Measurements from ENCODE around the gene TGFBR2. TPM values are rescaled to one million over a fixed set of nuclear protein-coding genes. Genes with fewer than 3 reads are reported as not detected.

The TGFBR2 gene
- total RNA-seq, 1 experiment from 2014 or later, result 132 TPM

DNA sequence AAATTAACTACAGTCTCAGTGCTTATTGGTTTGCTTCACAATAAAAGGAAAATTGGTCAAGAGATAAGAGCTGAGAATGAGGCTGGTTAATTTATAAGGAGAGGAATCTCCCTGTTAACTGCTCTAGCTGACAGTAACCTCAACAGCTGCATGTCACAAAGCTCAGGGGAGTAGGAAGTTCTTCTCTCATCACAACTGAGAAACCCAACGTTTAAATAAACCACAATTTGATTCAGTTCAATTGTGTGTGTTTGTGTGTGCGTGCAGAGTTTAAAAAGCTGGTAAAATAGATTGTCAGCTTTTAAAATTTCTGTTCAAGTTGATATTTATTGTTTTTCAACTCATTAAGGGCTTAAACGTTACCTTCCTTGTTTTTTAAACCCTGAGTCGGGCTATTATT is 3.5 kb upstream of the TGFBR2 start:
- DNase-seq (ENCODE audit: low read depth), result no peak

DNA sequence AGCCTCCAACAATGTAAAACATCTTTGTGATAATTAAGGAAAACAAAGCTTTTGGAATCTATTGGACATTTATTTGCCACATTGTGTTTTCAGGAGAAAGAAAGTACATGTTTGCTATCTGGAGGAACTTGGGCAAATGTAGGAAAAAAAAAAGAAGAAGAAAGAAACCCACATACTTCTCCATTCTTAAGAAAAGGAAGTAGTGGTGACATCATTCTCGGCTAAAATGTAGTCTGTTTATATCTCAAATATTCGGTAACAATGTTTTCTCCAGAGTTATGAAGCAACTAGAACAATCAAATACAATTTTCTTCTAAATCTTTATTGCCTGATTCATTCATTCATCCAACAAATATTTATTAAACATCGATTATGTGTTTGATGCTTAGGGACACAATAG is 2.3 kb upstream of the TGFBR2 start:
- no peak for DNase-seq (ENCODE audit: low read depth)

DNA sequence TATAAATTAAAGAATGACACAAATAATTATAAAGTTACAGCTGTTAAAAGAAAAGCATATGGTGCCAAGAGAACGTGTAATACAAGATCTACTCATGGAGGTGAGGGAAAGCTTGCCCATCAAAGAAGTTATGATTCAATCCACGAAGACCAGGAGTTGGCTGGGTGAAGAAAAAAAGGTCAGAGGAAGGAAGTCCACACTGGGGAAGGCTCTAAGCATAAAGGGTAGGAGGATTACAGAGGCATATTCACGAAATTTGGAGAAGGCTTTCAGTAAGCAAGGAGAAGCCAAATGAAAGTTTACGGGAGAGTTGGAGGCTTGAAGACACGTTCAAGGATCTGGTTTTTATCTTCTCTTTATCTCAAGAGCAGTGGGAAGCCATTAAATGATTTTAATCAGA is 1.8 kb upstream of the TGFBR2 start:
- no peak for DNase-seq (ENCODE audit: low read depth)

DNA sequence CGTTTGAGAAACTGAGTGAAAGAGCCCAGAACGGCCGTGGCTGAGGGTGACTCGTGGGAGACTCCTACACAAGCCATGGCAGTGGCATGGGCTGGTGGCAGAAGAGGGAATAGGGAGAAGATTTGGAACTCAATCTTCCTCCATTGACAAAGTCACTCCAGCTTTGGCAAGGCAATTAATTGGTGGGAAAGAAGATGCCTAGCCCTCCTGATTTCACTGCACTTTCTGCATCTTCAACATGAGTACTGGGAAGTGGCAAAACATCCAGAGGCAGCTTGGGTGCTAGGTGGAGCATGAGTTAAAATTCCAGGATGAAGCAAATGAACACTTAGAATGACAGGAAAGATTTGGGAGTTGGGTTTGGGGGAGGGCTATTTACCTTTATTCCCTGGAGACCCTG is 1.4 kb upstream of the TGFBR2 start:
- no peak for DNase-seq (ENCODE audit: low read depth)

DNA sequence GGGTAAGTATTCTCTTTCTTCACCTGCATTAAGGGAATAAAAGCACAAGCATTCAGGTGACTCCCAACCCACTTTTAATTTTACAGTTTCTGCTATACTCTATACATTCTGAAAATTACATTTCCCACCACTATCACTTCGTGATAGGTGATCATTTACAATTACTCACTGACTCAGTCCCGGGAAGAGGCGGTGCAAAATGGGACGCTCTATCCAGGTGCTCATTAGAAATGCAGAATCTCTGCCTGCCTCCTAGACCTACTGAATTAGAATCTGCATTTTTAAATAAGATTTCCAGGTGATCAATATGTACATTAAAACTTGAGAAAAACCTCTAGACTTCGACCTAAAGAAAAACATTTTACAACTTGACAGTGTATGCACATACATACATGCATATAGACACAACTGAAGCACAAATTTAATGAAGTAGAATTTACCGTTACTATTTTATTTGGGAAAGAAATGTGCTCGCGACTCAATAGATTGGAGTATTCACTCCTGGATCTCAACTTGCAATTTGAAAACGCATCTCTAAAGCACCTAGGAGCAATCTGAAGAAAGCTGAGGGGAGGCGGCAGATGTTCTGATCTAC is 598 bp upstream of the TGFBR2 start:
- no peak for DNase-seq (ENCODE audit: low read depth)

DNA sequence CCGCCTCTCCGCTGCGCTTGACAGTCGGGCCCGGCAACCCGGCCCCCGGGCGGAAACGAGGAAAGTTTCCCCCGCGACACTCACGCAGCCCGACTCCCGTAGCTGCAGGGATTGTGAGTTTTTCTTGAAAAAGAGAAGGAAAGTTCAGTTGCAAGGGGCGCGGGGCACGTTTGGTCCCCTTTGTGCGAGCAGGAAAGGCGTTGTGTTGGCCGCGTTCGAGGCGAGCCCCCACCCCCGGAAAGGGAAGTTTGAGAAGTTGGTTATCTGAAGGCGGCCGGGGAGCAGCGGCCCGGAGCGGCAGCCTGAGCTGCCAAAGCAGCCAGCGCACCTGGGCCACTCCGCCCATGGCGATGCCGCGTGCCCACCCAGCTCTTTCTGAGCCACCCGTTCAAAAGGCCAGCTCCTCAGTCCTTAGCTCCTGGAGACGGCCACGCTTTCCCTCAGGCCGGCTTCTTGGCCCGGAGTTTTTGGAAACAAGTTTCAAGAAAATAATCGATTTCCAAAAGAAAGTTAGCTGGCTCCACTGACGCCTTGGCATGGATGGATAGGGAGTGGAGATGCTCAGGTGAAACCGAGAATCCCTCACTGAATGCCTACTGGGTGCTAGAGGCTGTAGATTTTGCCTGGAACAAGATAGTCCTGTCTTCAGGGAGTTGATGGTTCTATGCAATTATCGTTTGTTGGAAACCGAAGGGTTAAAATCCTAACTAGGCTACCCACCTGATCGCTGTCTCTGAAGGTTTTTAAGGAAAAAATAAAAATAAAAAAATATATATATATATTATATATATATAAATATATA is 832 bp downstream of the TGFBR2 start:
- peak; percentile 57 for DNase-seq (ENCODE audit: low read depth)

DNA sequence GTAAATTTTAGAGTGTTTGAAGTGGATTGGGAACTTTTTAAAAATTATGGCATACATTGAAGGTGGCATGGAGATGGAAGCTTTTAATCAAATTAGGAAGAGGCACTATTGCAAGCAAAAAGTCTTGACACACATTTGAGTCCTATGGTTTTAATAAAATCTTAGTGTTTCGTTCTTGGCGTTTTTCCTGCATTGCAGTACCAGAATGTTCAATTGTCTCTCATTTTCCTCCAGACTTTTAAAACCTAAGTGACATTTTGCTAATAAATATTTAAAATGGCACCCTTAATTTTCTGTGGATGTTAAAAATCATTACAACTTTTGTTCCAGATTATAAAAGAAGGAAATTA is 2.2 kb downstream of the TGFBR2 start:
- DNase-seq (ENCODE audit: low read depth), result no peak

DNA sequence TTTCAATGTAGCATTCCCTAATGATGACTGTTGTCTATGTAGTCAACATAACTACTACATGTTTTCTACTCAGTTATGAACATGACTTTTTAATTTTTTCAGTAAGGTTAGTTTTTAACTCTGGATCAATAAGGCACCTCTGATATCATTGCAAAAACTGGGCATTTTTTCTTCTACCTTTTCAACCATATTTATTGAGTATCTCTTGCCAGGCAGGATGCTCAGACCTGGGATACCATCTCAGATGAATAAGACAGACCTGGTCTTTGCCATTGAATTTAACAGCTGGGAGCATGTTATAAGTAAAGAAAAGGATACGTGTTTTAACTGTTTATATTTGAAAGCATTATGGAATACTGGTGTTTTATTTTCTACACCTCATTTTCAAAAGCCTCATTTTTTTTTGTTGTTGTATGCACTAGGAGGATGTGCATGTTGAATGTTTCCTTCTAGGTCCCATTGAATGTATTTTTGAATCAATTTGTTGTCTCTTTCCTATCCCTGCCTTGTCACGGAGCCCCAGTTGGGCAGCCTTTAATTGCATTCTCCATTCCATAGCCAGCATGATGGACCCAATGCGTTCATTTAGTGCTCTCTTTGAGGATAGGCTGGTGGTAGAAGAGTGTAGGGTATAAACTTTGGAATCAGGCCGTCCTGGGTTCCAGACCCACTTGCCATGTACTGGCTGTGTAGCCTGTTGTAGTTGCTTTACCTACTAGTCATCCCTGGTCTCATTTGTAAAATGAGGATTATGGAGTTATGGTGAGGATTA is 3.7 kb downstream of the TGFBR2 start:
- DNase-seq (ENCODE audit: low read depth), result no peak

DNA sequence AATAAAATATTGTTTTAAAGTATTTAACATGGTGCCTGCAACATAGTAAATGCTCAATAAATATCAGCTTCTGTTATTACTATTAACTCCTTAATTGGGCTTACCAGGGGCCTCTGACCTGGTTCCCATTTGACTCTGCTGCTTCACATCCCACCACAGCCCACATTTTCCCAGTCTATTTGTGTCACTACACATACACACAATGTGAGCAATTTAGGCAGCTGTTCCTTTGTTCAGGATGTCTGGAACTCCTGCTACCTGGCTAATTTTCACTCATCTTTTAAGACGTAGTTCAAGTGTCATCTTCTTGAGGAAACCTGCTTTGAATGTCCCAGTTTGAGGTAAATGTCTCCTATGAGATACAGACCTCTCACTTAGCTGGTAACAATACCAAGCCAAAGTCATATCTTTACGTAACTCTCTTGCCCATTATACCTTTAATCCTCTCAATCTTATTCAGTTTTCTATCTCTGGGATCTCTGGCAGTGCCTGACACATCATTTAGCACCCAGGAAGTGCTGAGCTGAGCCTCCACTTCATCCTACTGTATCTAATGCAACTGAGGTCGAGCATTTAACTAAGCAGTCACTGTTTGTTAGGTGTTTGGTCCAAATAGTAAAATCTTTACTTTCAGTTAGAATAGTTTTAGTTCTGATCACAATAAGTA is 4.4 kb downstream of the TGFBR2 start:
- no peak for DNase-seq (ENCODE audit: low read depth)

DNA sequence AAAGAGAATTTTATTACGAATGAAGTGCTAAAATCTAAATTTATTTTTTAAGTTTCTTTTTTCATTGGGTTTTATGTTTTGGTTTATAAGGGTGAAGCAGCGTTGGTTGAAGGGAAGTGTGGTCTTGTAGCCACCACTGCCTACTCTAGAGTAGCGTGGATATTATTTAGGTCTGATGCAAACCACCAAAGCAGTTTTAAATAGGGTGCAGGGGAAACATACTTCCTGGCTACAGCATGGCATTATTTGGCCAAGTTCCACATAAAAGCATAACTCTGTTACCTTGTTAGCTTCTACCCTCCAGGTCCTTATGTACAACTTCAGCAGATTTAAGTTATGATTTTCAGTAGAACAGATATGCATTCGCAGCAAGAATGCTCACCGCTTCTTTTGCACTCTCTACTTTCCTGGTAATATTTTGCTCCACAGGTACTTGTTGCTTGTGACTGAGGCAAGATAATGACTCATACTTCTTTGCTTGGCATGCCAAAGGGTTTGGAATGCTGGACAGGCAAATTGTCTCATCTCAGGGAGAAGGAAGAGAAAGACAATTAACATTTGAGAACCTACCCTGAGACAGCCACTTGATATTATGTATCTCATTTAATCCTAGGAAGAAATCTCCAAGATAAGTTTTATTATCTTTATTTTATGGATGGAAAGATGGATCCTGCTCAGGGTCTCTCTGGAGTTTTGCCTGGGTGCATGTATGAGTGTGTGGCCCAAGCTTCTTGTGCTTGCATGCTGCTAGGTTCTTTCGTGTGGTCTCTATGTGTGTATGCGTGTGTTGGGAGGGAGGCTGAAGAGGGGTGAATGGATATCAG is 5.4 kb downstream of the TGFBR2 start:
- DNase-seq (ENCODE audit: low read depth), result peak; percentile 83

DNA sequence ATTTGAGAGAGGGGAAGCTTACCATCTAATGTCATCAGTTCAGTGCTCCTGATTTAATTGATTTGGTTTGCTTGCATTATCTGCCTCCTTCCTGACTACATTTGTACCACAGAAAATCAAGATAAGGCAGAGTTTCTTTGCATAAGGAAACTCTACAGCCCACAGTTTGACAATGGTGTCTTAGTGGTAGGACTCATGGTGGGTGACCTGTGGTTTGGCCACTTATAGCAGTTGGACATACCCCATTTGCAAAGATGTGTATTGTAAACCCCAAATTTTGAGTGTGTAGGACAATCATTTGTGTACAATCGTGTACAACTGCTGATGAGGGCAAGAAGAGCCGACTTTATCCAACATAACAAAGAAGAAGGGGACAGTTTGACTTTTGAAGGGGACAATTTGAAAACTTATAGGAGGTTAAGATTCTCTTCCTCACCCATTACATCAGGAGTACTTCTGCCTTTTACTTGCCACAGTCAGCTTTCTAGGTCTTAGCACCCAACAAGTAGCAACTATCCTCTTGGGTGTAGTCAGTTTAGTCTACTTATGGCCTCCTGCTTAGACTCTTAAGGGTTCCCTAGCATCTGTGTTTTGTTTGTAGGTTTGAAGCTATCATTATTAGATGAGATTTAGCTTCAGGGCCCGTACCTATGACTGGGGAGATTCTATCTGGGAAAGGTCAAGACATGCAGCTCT is 6.2 kb downstream of the TGFBR2 start:
- DNase-seq (ENCODE audit: low read depth), result no peak

DNA sequence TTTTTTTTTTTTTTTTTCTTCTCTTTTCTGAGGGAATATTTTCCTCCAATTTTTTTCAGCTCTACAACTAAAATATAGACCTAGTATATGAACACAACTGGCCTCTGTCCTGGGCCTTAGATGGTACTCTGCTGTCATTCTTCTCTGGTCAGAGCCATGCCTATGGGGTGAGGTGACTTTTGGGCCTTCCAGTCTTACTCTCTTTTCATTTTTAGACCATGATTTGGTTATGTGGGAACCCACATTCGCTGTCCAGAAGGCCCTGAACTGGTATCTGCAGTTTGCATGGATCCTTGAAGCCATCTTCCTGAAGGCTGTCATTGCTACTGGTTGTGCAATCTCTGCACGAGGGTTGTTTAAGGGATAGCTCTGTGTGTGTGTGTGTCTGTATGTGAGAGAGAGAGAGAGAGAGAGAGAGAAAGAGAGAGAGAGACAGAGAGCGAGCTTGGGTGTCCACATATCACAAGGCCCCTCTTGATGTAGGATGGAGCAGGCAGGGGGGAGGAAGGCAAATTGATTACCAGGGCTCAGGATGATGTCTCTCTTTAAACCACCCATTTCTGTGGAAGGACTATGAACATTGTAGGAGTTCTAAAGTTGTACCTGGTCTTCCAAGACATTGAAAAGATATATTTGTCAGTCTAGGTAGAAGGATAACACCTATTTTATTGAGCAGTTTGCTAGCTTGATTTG is 6.9 kb downstream of the TGFBR2 start:
- DNase-seq (ENCODE audit: low read depth), result no peak

DNA sequence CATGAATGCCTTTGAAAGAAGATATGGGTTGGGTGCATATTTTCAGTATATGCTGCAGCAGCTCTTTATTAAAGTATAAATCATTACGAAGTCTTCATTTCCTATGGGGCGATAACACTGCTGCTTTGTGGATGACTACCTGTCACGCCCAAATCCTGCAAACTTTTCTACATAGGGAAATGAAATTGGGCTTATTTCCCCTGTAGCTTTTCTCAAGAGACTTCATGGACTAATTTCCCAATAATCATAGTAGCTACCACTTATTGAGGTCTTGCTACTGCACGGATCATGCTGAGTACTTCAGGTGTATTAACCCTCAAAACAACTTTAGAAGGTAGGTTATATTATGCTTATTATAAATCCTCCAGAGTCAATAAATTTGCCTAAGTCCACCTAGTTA is 8.0 kb downstream of the TGFBR2 start:
- no peak for DNase-seq (ENCODE audit: low read depth)

DNA sequence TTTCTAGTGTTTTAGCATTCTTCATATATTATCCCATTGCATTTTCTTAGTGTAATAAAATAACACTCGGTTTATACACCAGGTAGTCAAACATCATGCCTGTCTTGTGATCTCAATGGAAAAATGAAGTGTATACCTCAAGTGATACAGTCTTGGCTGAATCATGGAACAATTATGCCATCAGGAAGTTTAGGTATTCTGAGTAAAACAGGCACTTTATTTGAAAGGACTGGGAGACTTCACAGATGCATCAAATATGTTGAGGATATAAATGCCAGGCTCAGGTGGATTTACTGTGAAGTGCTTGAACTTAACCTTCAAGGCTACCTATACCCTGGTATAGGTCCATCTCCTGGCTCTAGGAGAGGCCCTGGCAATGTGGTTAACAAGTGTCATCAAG is 8.5 kb downstream of the TGFBR2 start:
- no peak for DNase-seq (ENCODE audit: low read depth)

DNA sequence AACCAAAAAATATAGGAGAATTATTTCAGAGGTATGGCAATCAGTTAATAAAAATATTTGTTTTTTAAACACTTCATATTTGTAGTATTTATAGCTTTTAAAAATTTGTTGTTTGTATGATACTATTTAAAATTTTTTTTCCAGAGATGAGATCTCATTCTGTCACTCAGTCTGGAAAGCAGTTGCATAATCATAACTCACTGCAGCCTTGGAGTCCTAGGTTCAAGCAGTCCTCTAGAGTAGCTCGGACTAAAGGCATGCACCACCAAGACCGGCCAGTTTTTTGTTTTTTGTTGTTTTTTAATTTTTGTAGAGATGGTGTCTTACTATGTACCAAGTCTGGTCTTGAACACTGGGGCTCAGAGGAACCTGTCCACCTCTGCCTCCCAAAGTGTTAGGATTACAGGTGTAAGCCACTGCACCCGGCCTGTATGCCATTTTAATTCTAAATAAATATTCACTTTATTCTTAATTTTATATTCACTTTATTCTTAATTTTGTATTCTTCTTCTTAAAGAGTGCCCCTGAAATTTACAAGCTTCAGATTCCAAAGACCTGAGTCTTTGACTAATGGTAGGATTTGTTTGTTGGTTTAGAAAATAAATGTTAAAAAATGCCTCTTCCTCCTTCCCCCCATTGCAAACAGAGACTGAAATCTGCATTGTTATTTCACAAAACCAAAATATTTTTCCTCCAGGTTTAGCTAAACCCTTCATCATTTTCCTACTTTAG is 9.4 kb downstream of the TGFBR2 start:
- DNase-seq (ENCODE audit: low read depth), result no peak

DNA sequence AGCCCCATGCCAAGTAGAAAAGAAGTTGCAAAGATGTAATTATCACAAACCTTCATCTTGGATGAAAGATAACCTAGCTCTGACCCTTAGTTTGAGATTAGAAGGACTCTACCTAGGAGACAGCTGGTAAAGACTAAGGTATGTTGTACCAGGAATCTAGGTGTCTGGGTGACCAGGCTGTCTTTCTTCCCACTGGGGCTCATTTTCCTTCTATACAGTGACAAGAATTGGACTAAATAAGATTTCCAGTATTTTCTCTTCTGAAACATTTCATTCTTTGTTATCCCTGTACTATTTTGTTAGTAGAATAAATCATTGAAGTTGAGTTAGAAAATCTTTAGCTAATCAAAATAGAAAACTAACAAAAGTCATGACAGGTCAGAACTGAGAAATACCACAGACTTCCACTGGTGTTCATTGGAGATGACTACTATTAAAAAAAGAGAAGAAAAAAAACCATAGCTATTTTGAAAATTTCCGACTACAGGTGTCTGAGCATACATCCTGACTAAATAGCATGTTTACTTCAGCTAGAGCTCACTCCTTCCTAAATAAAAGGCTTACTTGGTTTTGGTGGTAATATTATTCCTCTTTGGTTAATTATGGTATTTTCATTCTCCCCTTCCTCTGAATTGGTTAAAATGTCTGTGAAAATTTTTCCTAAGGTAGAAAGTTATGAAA is 10.1 kb downstream of the TGFBR2 start:
- DNase-seq (ENCODE audit: low read depth), result no peak

DNA sequence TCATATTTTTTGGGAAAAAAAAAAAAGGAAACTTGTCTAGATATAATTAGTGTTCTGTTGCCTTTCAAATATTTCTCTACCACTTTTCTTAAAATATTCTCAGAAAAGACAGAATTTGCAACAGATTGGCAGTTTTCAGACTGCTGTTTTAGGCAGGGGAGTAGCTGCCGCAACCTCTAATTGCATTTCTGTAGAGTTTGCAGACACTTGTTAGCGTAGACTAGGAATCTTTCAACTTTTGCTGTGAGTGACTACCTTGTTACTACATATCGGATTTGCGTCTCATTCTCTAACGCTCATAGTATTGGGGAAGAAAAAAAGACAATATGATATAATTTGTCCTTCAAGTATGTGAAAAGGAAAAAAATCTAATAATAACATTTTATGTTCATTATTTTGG is 10.7 kb downstream of the TGFBR2 start:
- DNase-seq (ENCODE audit: low read depth), result no peak

DNA sequence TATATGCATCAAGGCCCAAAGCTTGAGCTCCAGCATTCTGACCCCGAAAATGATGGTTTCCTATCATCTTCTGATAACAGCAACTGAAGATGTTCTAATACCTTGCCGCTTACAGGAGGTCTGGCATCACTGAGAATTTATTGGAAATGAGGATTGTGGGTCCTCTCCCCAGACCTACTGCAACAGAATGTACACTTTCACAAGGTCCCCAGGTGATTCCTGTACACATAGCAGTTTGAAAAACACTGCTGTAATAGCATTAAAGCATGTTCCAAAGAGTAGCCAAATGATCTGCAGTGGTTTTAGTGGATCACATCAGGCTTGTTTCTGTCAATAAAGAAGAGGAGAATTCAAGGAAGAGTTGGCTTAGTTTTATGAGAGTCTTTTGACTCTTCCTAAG is 11.3 kb downstream of the TGFBR2 start:
- no peak for DNase-seq (ENCODE audit: low read depth)

DNA sequence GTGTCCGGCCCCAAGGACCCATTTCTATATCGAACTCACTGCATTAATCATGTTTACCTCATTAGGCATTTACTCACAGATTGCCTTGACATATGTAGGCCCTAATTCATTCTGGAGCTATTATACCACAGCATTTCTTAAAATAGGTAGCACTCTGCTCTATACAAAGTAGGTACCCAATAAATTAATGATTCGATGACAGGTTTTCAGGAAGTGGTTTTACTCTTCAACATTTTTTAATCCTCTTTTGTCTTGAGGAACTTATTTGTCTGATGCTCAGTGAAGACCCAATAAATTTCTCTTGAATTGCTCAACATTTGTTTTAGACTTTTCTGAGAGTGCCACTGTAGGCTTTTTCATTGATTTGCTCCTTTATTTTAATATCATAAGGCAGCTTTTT is 12.1 kb downstream of the TGFBR2 start:
- DNase-seq (ENCODE audit: low read depth), result no peak

All from RPMI7951 (cell line).